Measurements from ENCODE around the gene RAMACL.

- no peak for TF ChIP-seq CTCF (IDR thresholded peaks at IDR 0.05)
- TF ChIP-seq POLR2A (IDR thresholded peaks at IDR 0.05): no peak
Measured at GRCh38 chr6:166591026-166591425, 4.5 kb upstream of the RAMACL start.
